H1 (cell line): ENCODE data around the gene HMOX2. TPM values are rescaled to one million over a fixed set of nuclear protein-coding genes. Genes with fewer than 3 reads are reported as not detected.

Experiments
- CHD1 ChIP-seq: IDR thresholded peaks from 2 replicates; pipeline ENCODE4 v1.6.1; 2012; ENCODE audit warnings: low read depth, low read length, improper control_type of control experiment
- GABPA ChIP-seq: IDR thresholded peaks from 2 replicates; pipeline ENCODE4 v1.6.1; 2011; ENCODE audit warnings: mild to moderate bottlenecking, low read length, moderate library complexity, borderline replicate concordance; ENCODE audit not compliant: insufficient read depth
- MAX ChIP-seq: IDR thresholded peaks from 2 replicates; pipeline ENCODE4 v1.6.1; 2012; ENCODE audit warnings: inconsistent platforms
- POLR2AphosphoS5 ChIP-seq: IDR thresholded peaks from 2 replicates; pipeline ENCODE4 v1.6.1; 2011; ENCODE audit warnings: low read depth, low read length
- polyA plus RNA-seq, 7 experiments: library from polyadenylated mRNA; depleted of rRNA in 3 of 7; stranded (reverse) in 5 of 7; unstranded in 2 of 7; fragments of >200 nt in 5 of 7; fragments of 200-250 nt in 2 of 7; gene quantifications; 1 replicate in 5 of 7; 2 replicates in 1 of 7; 4 replicates in 1 of 7; pipeline versions ENCODE4 v1.2.1 to v1.2.3, GENCODE V29; 2011 to 2013; ENCODE audit warnings: missing spikeins in 2 of 7, mixed read lengths in 2 of 7
- total RNA-seq: library from RNA; stranded (reverse); fragmentation: NEBNext Ultra II Directional; extraction: Animal tissue kit (Norgen Biotek cat#: 25700); gene quantifications from 2 replicates; pipeline ENCODE4 v1.2.1, GENCODE V29; 2021

HMOX2 gene
- total and polyA plus RNA-seq, 2 of the 8 experiments (the other 6 are each of a cell fraction or from before 2014, with no cell fraction given) = 36.5 to 48.4 TPM

GRCh38 chr16:4508806-4509205 lies 32.6 kb downstream of the HMOX2 start (continued):
- TF ChIP-seq GABPA = no peak
- no peak for TF ChIP-seq CHD1
- TF ChIP-seq POLR2AphosphoS5 = no peak
- TF ChIP-seq MAX = no peak
- TF ChIP-seq, all 59 proteins: peak for 0
